Astrocyte (in vitro differentiated cells and primary cell): ENCODE data around the gene SNAI3.

Source experiments
- EZH2 ChIP-seq: IDR thresholded peaks from 2 replicates; pipeline ENCODE4 v1.6.1; 2012; ENCODE audit warnings: mild to moderate bottlenecking, low read length, inconsistent platforms; ENCODE audit not compliant: insufficient read depth
- TF ChIP-seq, protein P1 (sequence below): IDR thresholded peaks from 2 replicates; pipeline ENCODE4 v1.5.1; 2011; ENCODE audit warnings: low read depth, mild to moderate bottlenecking, inconsistent platforms, low read length, moderate library complexity; ENCODE audit not compliant: insufficient read depth

GRCh38 chr16:88706965-88707826 lies 20.9 kb upstream of the SNAI3 start:
- TF ChIP-seq, protein P1, sequence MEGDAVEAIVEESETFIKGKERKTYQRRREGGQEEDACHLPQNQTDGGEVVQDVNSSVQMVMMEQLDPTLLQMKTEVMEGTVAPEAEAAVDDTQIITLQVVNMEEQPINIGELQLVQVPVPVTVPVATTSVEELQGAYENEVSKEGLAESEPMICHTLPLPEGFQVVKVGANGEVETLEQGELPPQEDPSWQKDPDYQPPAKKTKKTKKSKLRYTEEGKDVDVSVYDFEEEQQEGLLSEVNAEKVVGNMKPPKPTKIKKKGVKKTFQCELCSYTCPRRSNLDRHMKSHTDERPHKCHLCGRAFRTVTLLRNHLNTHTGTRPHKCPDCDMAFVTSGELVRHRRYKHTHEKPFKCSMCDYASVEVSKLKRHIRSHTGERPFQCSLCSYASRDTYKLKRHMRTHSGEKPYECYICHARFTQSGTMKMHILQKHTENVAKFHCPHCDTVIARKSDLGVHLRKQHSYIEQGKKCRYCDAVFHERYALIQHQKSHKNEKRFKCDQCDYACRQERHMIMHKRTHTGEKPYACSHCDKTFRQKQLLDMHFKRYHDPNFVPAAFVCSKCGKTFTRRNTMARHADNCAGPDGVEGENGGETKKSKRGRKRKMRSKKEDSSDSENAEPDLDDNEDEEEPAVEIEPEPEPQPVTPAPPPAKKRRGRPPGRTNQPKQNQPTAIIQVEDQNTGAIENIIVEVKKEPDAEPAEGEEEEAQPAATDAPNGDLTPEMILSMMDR: no peak
- no peak for TF ChIP-seq EZH2
